HG02981 (cell line): ENCODE measurements around the gene PCDHGC5.
A peak's percentile ranks its signal among the peaks of the same experiment; 100 is the strongest.

Source experiments
- ATAC-seq: cut with Tn5 transposase; IDR thresholded peaks from one replicate; pipeline ENCODE4 v1.9.1; 2021; ENCODE audit warnings: mild to moderate bottlenecking, moderate library complexity; ENCODE audit not compliant: unreplicated experiment

Gene PCDHGC5

GRCh38 chr5:141488591-141489561 lies at the start of gene PCDHGC5:
TSS of gene PCDHGC5 (plus strand) at chr5:141489081. CDS start at chr5:141489241, 160 bp downstream.
- ATAC-seq: no peak

DNA sequence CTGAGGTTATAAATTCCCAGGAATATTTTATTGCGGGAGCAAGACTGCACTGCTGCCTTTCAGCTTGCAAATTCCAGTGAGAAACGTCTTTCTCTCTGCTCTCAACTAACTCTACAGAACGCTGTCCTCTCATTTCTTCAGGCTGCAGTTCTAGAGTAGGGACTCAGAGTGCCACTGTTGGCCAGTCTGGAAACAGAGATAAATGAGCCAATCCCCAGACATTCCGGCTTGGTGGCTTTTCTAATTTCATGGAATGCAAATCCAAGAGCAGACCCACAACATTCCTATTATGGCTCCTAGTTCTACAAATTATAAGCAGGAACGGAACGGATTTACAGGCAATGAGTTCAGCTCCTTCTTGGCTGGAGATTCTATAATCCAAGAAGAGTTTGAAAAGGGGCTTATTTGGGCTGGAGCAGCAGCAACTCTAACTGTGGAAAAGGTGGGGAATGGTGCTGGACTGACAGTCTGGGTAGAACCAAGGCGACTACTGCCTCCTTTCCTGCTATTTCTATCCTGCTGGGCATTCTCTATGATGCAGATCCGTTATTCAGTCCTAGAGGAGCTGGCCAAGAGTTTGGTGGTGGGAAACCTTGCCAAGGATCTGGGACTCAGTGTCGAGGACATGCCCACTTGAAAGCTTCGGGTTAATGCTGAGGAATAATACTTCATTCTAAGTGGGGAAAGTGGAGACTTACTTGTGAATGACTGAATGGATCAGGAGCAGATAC lies 49.3 kb upstream of the PCDHGC5 start:
- ATAC-seq: no peak

- no peak for ATAC-seq
Observed at GRCh38 chr5:141440341-141440740, 48.5 kb upstream of the PCDHGC5 start.

GRCh38 chr5:141441571-141442170 lies 47.2 kb upstream of the PCDHGC5 start:
- no peak for ATAC-seq

DNA sequence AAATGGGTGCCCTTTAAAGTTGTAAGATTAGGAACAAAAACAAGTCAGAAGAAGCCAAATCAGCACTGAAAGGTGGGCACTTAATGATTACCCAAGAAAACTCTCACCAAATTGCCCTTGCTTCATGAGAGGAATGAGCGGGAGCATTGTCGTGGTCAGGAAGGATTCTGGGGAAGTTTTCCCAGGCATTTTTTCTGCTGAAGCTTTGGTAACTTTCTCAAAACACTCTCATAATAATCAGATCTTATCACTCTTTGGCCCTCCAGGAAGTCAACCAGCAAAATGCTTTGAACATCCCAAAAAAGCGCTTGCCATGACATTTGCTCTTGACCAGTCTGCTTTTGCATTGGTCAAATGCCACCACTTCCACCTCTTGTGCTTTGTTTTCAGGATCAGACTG lies 23.5 kb upstream of the PCDHGC5 start:
- no peak for ATAC-seq

DNA sequence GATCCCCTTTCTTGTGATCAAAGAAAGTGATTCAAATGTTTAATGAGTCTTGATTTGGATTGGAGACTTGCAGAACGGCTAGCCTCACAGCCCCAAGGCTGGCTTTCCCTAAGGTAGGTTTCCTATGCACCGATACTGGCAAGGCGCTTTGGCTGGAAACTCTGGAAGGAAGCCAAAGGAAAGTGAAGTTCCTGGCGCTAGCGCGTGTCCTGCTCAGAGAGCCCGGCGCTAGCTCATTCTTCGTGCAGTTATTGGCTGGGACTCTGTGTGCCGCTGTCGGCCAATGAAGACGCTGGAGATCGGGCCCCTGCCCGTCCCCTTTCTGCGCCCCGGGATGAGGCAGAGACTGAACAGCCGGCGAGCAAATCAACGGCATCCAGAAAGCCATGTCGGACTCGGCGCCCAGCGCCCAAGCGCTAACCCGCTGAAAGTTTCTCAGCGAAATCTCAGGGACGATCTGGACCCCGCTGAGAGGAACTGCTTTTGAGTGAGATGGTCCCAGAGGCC lies 13.2 kb upstream of the PCDHGC5 start, which contains the start of gene PCDHGC3:
PCDHGC3 (plus strand) TSS at position 342 of the 507 bp plus-strand sequence; CDS start at position 493, 151 bp downstream.
- peak; percentile 95 for ATAC-seq

DNA sequence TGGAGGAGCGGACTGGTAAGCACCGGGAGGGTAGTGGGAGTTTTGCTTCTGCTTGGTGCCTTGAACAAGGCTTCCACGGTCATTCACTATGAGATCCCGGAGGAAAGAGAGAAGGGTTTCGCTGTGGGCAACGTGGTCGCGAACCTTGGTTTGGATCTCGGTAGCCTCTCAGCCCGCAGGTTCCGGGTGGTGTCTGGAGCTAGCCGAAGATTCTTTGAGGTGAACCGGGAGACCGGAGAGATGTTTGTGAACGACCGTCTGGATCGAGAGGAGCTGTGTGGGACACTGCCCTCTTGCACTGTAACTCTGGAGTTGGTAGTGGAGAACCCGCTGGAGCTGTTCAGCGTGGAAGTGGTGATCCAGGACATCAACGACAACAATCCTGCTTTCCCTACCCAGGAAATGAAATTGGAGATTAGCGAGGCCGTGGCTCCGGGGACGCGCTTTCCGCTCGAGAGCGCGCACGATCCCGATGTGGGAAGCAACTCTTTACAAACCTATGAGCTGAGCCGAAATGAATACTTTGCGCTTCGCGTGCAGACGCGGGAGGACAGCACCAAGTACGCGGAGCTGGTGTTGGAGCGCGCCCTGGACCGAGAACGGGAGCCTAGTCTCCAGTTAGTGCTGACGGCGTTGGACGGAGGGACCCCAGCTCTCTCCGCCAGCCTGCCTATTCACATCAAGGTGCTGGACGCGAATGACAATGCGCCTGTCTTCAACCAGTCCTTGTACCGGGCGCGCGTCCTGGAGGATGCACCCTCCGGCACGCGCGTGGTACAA lies 12.6 kb upstream of the PCDHGC5 start:
- peak; percentile 10 for ATAC-seq

- ATAC-seq: no peak
Observed at GRCh38 chr5:141477044-141477575, 11.8 kb upstream of the PCDHGC5 start.

DNA sequence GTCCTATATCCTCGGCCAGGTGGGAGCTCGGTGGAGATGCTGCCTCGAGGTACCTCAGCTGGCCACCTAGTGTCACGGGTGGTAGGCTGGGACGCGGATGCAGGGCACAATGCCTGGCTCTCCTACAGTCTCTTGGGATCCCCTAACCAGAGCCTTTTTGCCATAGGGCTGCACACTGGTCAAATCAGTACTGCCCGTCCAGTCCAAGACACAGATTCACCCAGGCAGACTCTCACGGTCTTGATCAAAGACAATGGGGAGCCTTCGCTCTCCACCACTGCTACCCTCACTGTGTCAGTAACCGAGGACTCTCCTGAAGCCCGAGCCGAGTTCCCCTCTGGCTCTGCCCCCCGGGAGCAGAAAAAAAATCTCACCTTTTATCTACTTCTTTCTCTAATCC lies 11.1 kb upstream of the PCDHGC5 start:
- ATAC-seq: no peak

DNA sequence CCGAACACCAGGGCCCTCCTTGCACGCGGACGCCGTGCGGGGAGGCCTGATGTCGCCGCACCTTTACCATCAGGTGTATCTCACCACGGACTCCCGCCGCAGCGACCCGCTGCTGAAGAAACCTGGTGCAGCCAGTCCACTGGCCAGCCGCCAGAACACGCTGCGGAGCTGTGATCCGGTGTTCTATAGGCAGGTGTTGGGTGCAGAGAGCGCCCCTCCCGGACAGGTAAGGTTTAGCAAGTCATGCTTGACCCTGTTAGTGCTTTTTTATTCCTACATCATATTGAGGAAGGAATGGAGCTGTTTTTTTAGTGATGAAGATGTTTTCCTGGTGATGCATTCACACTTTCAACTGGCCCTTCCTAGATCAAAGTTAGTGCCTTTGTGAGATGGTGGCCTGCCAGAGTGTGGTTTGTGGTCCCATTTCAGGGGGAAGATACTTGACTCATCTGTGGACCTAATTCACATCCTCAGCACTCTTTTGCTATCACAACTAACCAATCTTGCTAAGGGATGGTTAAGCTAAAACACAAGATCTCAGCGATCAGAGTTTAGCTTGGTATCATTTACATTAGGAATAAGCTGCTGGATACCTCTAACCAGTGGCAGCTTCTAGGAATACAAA lies 10.4 kb upstream of the PCDHGC5 start:
- ATAC-seq: no peak

DNA sequence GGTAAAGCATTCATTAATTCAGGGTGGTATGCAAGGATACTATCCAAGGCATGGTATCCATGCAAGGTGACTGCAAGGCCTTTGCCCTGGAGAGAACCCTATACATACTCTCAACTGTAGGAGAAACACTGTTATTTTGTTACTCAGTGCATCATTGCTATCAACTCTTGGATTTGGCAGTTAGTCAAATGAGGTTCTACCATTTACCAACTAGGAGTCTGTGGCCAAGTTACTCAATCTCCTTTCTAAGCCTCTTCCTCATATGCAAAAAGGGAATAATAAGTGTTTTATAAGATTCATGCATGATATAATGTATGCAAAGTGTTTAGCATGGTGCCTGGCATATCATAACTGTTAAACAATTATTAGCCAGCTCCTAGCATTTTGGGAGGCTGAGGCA lies 9.1 kb upstream of the PCDHGC5 start:
- ATAC-seq: no peak

DNA sequence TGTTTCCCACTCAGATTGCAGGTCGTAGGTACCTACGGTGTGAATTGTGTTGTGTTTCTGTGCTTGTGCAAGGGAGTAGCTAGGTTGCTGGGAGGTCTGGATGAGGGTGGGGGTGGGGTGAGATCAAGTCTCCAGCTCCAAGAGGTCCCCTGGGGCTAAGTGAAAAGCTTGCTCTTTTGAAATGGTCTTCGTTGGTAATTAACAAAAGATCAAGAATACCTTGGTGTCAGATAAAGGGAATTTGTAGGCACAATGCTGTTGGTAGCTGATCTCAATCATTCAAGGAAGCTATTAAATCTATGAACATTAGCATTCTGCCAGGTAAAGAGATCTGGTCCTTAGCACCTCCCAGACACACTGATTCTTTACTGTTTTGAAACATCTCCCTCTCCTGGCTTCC lies 5.0 kb upstream of the PCDHGC5 start:
- no peak for ATAC-seq

DNA sequence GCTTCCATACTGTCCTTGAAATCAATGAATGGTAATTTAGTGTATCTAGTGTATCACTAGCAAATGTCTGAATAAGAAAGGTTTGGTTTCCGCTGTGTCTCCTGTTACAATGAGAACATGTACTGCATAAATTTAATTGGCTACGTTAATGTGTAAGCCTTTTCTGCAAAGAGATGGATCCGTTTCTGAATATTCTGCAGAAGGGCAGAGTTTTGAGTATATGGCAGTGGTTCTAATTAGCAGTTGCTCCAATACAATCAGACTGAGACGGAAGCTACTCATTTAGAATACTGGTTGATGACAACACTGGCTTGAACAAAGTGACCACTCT lies 4.6 kb upstream of the PCDHGC5 start:
- ATAC-seq: no peak

GRCh38 chr5:141484641-141485311 lies 4.1 kb upstream of the PCDHGC5 start, which contains the start of gene PCDHGC4:
TSS of gene PCDHGC4 (plus strand) at chr5:141485030. CDS start at chr5:141485174, 144 bp downstream.
- no peak for ATAC-seq

GRCh38 chr5:141485321-141486055 lies 3.4 kb upstream of the PCDHGC5 start:
- no peak for ATAC-seq

DNA sequence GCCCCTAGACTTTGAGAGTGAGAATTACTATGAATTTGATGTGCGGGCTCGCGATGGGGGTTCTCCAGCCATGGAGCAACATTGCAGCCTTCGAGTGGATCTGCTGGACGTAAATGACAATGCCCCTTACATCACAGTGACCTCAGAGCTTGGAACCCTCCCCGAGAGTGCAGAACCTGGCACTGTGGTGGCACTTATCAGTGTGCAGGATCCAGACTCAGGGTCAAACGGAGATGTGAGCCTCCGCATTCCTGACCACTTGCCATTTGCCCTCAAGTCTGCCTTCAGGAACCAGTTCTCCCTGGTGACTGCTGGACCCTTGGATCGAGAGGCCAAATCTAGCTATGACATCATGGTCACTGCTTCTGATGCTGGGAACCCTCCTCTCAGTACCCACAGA lies 2.8 kb upstream of the PCDHGC5 start:
- no peak for ATAC-seq

DNA sequence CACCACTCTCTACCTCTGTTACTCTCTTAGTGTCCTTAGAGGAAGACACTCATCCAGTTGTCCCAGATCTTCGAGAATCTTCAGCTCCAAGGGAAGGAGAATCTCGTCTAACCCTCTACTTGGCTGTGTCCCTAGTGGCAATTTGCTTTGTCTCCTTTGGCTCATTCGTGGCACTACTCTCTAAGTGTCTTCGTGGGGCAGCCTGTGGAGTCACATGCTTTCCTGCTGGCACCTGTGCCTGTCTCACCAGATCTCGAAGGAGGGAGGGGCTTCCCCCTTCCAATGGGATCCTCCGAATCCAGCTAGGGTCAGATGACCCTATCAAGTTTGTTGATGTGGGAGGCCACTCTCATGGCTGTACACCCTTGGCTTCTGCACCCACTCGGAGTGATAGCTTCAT lies 1.8 kb upstream of the PCDHGC5 start:
- no peak for ATAC-seq

DNA sequence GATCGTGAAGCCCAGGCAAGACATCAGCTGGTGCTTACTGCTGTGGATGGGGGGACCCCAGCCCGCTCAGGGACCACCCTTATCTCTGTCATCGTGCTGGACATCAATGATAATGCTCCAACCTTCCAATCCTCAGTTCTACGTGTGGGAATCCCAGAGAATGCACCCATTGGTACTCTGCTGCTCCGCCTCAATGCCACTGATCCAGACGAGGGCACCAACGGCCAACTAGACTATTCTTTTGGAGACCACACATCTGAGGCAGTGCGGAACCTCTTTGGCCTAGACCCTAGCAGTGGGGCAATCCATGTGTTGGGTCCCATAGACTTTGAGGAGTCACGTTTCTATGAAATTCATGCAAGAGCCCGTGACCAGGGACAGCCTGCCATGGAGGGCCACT lies 960 bp downstream of the PCDHGC5 start:
- ATAC-seq: no peak
